ENCODE results near the gene KRT83.

KRT83 gene

GRCh38 chr12:52285851-52286530 is 35.2 kb downstream of the KRT83 start:
- Histone ChIP-seq H3K4me2 (ENCODE audit: low read depth, low read length) (no peak overlapping the region), H3K4me3 (ENCODE audit: low read length) (no peak overlapping the region)

GRCh38 chr12:52285172-52285745 is 35.9 kb downstream of the KRT83 start:
- Histone ChIP-seq H3K4me1 (ENCODE audit: low read length) (no peaks in the 10 kb centered on the region), H3F3A (ENCODE audit: insufficient read depth, low read length) (no peaks in the 10 kb centered on the region), H2AFZ (ENCODE audit: low read length) (no peak overlapping the region), H3K27ac (ENCODE audit: low read length) (no peak overlapping the region), H3K27me3 (replicated peaks; ENCODE audit: insufficient read depth, low read length) (peaks cover 14% of the 10 kb centered on the region; the same call in 1 of the 2 replicates), H3K4me2 (ENCODE audit: low read depth, low read length) (no peak overlapping the region), H3K4me3 (ENCODE audit: low read length) (no peak overlapping the region), H4K20me1 (ENCODE audit: insufficient read depth, low read length) (no peaks in the 10 kb centered on the region), H3K9ac (ENCODE audit: low read length) (no peak overlapping the region), H3K79me2 (ENCODE audit: low read length) (no peaks in the 10 kb centered on the region), H3K9me3 (replicated peaks; ENCODE audit: insufficient read depth, low read length) (no peaks in the 10 kb centered on the region), H3K36me3 (replicated peaks; ENCODE audit: insufficient read depth, low read length) (no peaks in the 10 kb centered on the region), H3K9me2 (replicated peaks; ENCODE audit: insufficient read depth, low read length) (no peaks in the 10 kb centered on the region)
- TF ChIP-seq EZH2 (optimal IDR thresholded peaks at IDR 0.05; ENCODE audit: low read depth, low read length), result no peak
- no peak for TF ChIP-seq CTCF (IDR thresholded peaks at IDR 0.05; ENCODE audit: low read length)
- TF ChIP-seq EZH2phosphoT487 (IDR thresholded peaks at IDR 0.05; ENCODE audit: low read length), result no peak
- DNase-seq, result no peak

More at GRCh38 chr12:52285851-52286530, 35.2 kb downstream of the KRT83 start:
- H3K79me2 ChIP-seq (ENCODE audit: low read length), result no peaks in the 10 kb centered on the region
- no peaks in the 10 kb centered on the region for H3K36me3 ChIP-seq (replicated peaks; ENCODE audit: insufficient read depth, low read length)
- H3F3A ChIP-seq (ENCODE audit: insufficient read depth, low read length), result no peaks in the 10 kb centered on the region
- no peak overlapping the region for H2AFZ ChIP-seq (ENCODE audit: low read length)
- H3K4me1 ChIP-seq (ENCODE audit: low read length), result no peaks in the 10 kb centered on the region
- H3K27me3 ChIP-seq (replicated peaks; ENCODE audit: insufficient read depth, low read length), result peaks cover 6% of the 10 kb centered on the region; the same call in 1 of the 2 replicates
- no peak overlapping the region for H3K27ac ChIP-seq (ENCODE audit: low read length)
- H3K9me2 ChIP-seq (replicated peaks; ENCODE audit: insufficient read depth, low read length), result no peaks in the 10 kb centered on the region
- DNase-seq, result no peak
- no peak overlapping the region for H3K9ac ChIP-seq (ENCODE audit: low read length)
- no peaks in the 10 kb centered on the region for H3K9me3 ChIP-seq (replicated peaks; ENCODE audit: insufficient read depth, low read length)
- TF ChIP-seq EZH2 (optimal IDR thresholded peaks at IDR 0.05; ENCODE audit: low read depth, low read length) (no peak), CTCF (IDR thresholded peaks at IDR 0.05; ENCODE audit: low read length) (no peak), EZH2phosphoT487 (IDR thresholded peaks at IDR 0.05; ENCODE audit: low read length) (no peak)
- H4K20me1 ChIP-seq (ENCODE audit: insufficient read depth, low read length), result no peaks in the 10 kb centered on the region

GRCh38 chr12:52284562-52285171 is 36.5 kb downstream of the KRT83 start:
- Histone ChIP-seq H3K4me1 (ENCODE audit: low read length) (no peaks in the 10 kb centered on the region), H3K9me2 (replicated peaks; ENCODE audit: insufficient read depth, low read length) (no peaks in the 10 kb centered on the region), H3F3A (ENCODE audit: insufficient read depth, low read length) (no peaks in the 10 kb centered on the region), H3K27ac (ENCODE audit: low read length) (no peak overlapping the region), H3K9me3 (replicated peaks; ENCODE audit: insufficient read depth, low read length) (no peaks in the 10 kb centered on the region), H3K9ac (ENCODE audit: low read length) (no peak overlapping the region), H3K4me2 (ENCODE audit: low read depth, low read length) (no peak overlapping the region), H3K27me3 (replicated peaks; ENCODE audit: insufficient read depth, low read length) (peaks cover 15% of the 10 kb centered on the region; the same call in 1 of the 2 replicates), H3K36me3 (replicated peaks; ENCODE audit: insufficient read depth, low read length) (no peaks in the 10 kb centered on the region), H4K20me1 (ENCODE audit: insufficient read depth, low read length) (no peaks in the 10 kb centered on the region), H2AFZ (ENCODE audit: low read length) (no peak overlapping the region), H3K4me3 (ENCODE audit: low read length) (no peak overlapping the region), H3K79me2 (ENCODE audit: low read length) (no peaks in the 10 kb centered on the region)
- TF ChIP-seq EZH2 (optimal IDR thresholded peaks at IDR 0.05; ENCODE audit: low read depth, low read length) (no peak), EZH2phosphoT487 (IDR thresholded peaks at IDR 0.05; ENCODE audit: low read length) (no peak), CTCF (IDR thresholded peaks at IDR 0.05; ENCODE audit: low read length) (no peak)
- DNase-seq, result no peak
